Psoas muscle (tissue), 8 donors: ENCODE data around the gene PPP4C. TPM values are rescaled to one million over a fixed set of nuclear protein-coding genes. Genes with fewer than 3 reads are reported as not detected.
A peak's percentile ranks its signal among the peaks of the same experiment; 100 is the strongest.
"Not testable (repeated sequence)": the region's sequence is repeated elsewhere in the genome, so short reads cannot be mapped to it uniquely, and the experiment has no call there.

ENCODE experiments used
- ATAC-seq, 4 donors: fragments of 200-7000 bp; cut with Tn5 transposase; one replicate each; pipeline ENCODE4 v1.9.1; 2020; ENCODE audit warnings: moderate library complexity in 3 of 4, mild to moderate bottlenecking in 2 of 4
- DNase-seq, 2 donors: peaks; one replicate each; pipeline ENCODE4 v3.0.0-alpha.2; 2020
- H3K27ac ChIP-seq: fragments of 200-600 bp; one replicate; pipeline ENCODE4 v1.8.0; 2022
- H3K27me3 ChIP-seq, 3 donors: fragments of 200-600 bp in 1 of 3; one replicate each; pipeline versions ENCODE4 v1.6.1 to v1.8.0; 2013 to 2022; ENCODE audit warnings: low read length in 2 of 3, mild to moderate bottlenecking in 2 of 3, moderate library complexity in 1 of 3; ENCODE audit not compliant: insufficient read depth in 3 of 3
- H3K36me3 ChIP-seq, 2 donors: fragments of 200-600 bp in 1 of 2; one replicate each; pipeline versions ENCODE4 v1.6.1 to v1.8.0; 2013 to 2022; ENCODE audit warnings: low read depth in 1 of 2, mild to moderate bottlenecking in 1 of 2, moderate library complexity in 1 of 2; ENCODE audit not compliant: insufficient read depth in 1 of 2
- H3K4me1 ChIP-seq: fragments of 200-600 bp; one replicate; pipeline ENCODE4 v1.8.0; 2022
- H3K4me3 ChIP-seq: fragments of 200-600 bp; one replicate; pipeline ENCODE4 v1.8.0; 2022; ENCODE audit warnings: mild to moderate bottlenecking
- H3K9me3 ChIP-seq: fragments of 200-600 bp; one replicate; pipeline ENCODE4 v1.8.0; 2022
- CTCF ChIP-seq: fragments of 200-600 bp; IDR thresholded peaks from one replicate; pipeline ENCODE4 v1.8.0; 2022; ENCODE audit warnings: antibody characterized with exemption
- WGBS, 3 donors: extraction: QIAGEN DNeasy Blood & Tissue Kit; methylation state at CpG; one replicate each; pipeline versions ENCODE4 v1.1.6 to v1.1.7; 2013; 5-methylcytosine and 5-hydroxymethylcytosine counted together
- intact Hi-C, 2 donors: fragments of 100-400 bp; cut with DNase I; formaldehyde crosslinking; loops; one replicate each; pipeline versions ENCODE4 v1.11.0 to v1.14.2; 2022
- polyA plus RNA-seq, 3 donors: library from polyadenylated mRNA; stranded (reverse); fragments of 200-250 nt; gene quantifications; one replicate each; pipeline ENCODE4 v1.2.3, GENCODE V29; 2013
- total RNA-seq, 4 donors: library from RNA; stranded (reverse); fragmentation: NEBNext Ultra II Directional in 2 of 4; extraction: Animal tissue kit (Norgen Biotek cat#: 25700) in 2 of 4; gene quantifications; one replicate each; pipeline versions ENCODE4 v1.2.1 to v1.2.4, GENCODE V29; 2021 to 2023
- donor health status: healthy with polysubstance abuse.
- donor health status: DM: no; HTN: no; CAD: no; lungs with moderate emphysema.
- donor health status: Bipolar disorder and iron deficiency.
- donor health status: healthy.
- donor health status: DM: yes; HTN: yes; CAD: no.
- donor health status: DM: no; HTN: no; CAD: no.
- donor health status: DM: no; HTN: no; CAD: no.
- donor health status: DM: yes; HTN: yes; CAD: no.

PPP4C gene
- total and polyA plus RNA-seq, 7 donors, result 38.1 to 172 (median 64.5) TPM

GRCh38 chr16:30114411-30114810 is 38.6 kb downstream of the PPP4C start:
- WGBS, 3 donors, result 60 to 81% (median 68%) methylated on average over 10 to 11 of the region's 11 CpGs
- no peak overlapping the region for H3K4me3 ChIP-seq
- H3K27ac ChIP-seq, result no peak overlapping the region
- no peaks in the 10 kb centered on the region for H3K4me1 ChIP-seq
- H3K9me3 ChIP-seq, result no peaks in the 10 kb centered on the region
- intact Hi-C loops, result no loop called here
- no peak for ATAC-seq
- H3K36me3 ChIP-seq, result peaks cover 0 to 76% of the 10 kb centered on the region in 2 donors
- H3K27me3 ChIP-seq, result no peaks in the 10 kb centered on the region
- DNase-seq, result no peak
- no peak for TF ChIP-seq CTCF

- H3K4me3 ChIP-seq, DNase-seq, H3K4me1 ChIP-seq, H3K27ac ChIP-seq, ATAC-seq, H3K27me3 ChIP-seq, intact Hi-C loops, H3K9me3 ChIP-seq: not testable (repeated sequence)
- WGBS, 3 donors, result 85 to 90% (median 90%) methylated on average over 7 of the region's 7 CpGs
- peaks cover 0 to 76% of the 10 kb centered on the region in 2 donors for H3K36me3 ChIP-seq
Measured at GRCh38 chr16:30114833-30115232, 39.0 kb downstream of the PPP4C start.

DNA sequence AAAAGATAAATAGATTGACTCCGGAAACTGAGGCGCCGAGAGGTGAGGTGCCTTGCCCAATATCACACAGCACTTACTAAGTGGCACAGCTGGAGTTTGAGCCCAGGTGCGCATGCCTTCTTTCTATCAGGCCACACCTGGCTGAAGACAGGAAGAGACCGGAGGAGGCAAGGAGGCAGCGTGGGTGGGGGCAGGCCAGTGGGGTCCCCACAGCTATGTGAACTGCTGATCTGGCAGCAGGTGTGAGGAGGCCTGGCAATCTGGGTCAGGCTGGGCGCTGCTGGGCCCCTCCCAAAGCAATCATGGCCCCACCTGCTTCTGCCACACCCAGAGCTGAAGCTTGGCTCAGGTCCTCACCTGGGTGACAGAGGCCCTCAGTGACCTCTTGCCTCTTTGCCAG is 39.4 kb downstream of the PPP4C start:
- DNase-seq (no peak), ATAC-seq (peak in 2 of 4 donors; percentile 18 to 25)
- no peak overlapping the region for H3K4me3 ChIP-seq
- H3K4me1 ChIP-seq, result no peaks in the 10 kb centered on the region
- H3K27ac ChIP-seq, result no peak overlapping the region
- H3K27me3 ChIP-seq, result no peaks in the 10 kb centered on the region
- H3K9me3 ChIP-seq, result no peaks in the 10 kb centered on the region
- 89 to 92% (median 89%) methylated on average over 7 of the region's 7 CpGs for WGBS, 3 donors
- intact Hi-C loops, result no loop called here
- TF ChIP-seq CTCF, result no peak
- H3K36me3 ChIP-seq, result peaks cover 0 to 76% of the 10 kb centered on the region in 2 donors

DNA sequence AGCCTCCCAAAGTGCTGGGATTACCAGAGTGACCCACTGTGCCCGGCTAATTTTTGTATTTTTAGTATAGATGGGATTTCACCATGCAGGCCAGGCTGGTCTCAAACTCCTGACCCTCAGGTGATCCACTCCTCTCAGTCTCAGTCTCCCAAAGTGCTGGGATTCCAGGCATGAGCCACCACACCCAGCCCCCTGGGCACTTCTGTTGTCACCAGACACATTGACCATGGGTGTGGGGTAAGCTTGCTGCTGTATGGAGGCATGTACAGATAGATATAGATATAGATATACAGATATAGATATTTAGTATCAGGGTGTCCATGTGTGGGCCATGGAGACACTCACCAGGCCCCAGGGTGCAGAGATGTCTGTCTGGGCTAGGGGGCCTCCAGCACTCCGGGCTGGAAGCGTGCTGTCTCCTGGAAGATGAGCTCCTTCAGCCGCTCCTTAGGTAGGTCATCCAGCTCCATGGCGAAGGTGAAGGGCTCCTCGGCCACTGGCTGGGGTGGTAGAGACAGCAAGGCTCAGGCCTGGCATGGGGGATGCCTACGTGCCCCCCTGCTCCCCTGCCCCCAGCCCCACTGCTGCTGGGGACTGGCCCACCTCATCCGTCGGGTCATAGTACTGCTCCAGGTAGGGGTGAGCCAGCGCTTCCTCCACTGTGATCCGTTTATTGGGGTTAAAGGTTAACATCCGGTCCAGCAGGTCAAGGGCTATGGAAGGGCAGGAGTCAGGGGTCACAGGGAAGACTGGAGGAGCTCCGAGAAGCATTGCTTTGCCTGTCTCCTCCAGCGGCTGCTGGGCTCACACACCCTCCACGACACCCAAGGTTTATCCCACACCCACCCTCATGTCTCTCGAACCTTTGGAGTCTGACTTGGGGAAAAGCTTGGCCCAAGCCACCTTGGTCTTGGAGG is 40.8 kb downstream of the PPP4C start:
- no peak for TF ChIP-seq CTCF
- Histone ChIP-seq H3K27me3 (no peaks in the 10 kb centered on the region), H3K4me1 (peaks cover 6% of the 10 kb centered on the region), H3K27ac (no peak overlapping the region), H3K9me3 (no peaks in the 10 kb centered on the region), H3K4me3 (no peak overlapping the region), H3K36me3 (peaks cover 0 to 75% of the 10 kb centered on the region in 2 donors)
- intact Hi-C loops, result no loop called here
- ATAC-seq, result no peak
- WGBS, 3 donors, result 88 to 89% (median 89%) methylated on average over 16 of the region's 16 CpGs
- no peak for DNase-seq

- H3K9me3 ChIP-seq, result no peaks in the 10 kb centered on the region
- no peak overlapping the region for H3K27ac ChIP-seq
- intact Hi-C loops, result no loop called here
- no peak overlapping the region for H3K4me3 ChIP-seq
- no peak for ATAC-seq
- no peak for TF ChIP-seq CTCF
- peaks cover 0 to 71% of the 10 kb centered on the region in 2 donors for H3K36me3 ChIP-seq
- WGBS, 3 donors, result 91 to 97% (median 96%) methylated on average over 10 of the region's 10 CpGs
- no peak for DNase-seq
- peaks cover 10% of the 10 kb centered on the region for H3K4me1 ChIP-seq
- no peaks in the 10 kb centered on the region for H3K27me3 ChIP-seq
Measured at GRCh38 chr16:30117768-30118167, 42.0 kb downstream of the PPP4C start.
